ENCODE data around the gene CCN2. TPM values are rescaled to one million over a fixed set of nuclear protein-coding genes. Genes with fewer than 3 reads are reported as not detected.
A peak's percentile ranks its signal among the peaks of the same experiment; 100 is the strongest.

Gene CCN2
- total RNA-seq, 2 experiments from 2014 or later = 0.36 TPM; not detected in 1

- TF ChIP-seq CTCF (conservative IDR thresholded peaks at IDR 0.05; ENCODE audit: low read length) (no peak), EZH2phosphoT487 (IDR thresholded peaks at IDR 0.05; ENCODE audit: borderline replicate concordance, low read depth, low read length) (no peak)
- no TSS peak for BruUV-seq (replicated peaks)
- Histone ChIP-seq H4K20me1 (ENCODE audit: insufficient read depth, low read length) (no peaks in the 10 kb centered on the region), H3K4me1 (ENCODE audit: insufficient read depth, low read length, poor library complexity, severe bottlenecking) (peaks cover 13% of the 10 kb centered on the region), H3K9me3 (ENCODE audit: low read length) (no peaks in the 10 kb centered on the region), H3K4me3 (ENCODE audit: low read depth, low read length, poor library complexity, severe bottlenecking) (no peak overlapping the region), H3K9me2 (ENCODE audit: insufficient read depth, low read length) (no peaks in the 10 kb centered on the region), H3K36me3 (ENCODE audit: insufficient read depth, low read length) (no peaks in the 10 kb centered on the region), H2AFZ (ENCODE audit: low read length) (no peak overlapping the region), H3K79me2 (ENCODE audit: insufficient read depth, low read depth, low read length) (no peaks in the 10 kb centered on the region), H3K4me2 (ENCODE audit: low read length) (no peak overlapping the region), H3K27ac (ENCODE audit: low read depth, low read length, poor library complexity, severe bottlenecking) (no peak overlapping the region)
- CTCF ChIA-PET (ENCODE audit: unreplicated experiment) = no interaction called here
- no peak for DNase-seq (ENCODE audit: low spot score)
- POLR2A ChIA-PET = interaction anchor here (1.0 kb wide), 1 partner anchor 32 kb away, joined by 3 read pairs; no protein-coding TSS in a partner anchor
- intact Hi-C loops (cut with micrococcal nuclease; ENCODE audit: unreplicated experiment) = no loop called here
These were observed 46.4 kb upstream of the CCN2 start for GRCh38 chr6:131997429-131998153.

- Histone ChIP-seq H3K4me2 (ENCODE audit: low read length) (no peak overlapping the region), H3K4me1 (ENCODE audit: insufficient read depth, low read length, poor library complexity, severe bottlenecking) (peaks cover 13% of the 10 kb centered on the region), H3K36me3 (ENCODE audit: insufficient read depth, low read length) (no peaks in the 10 kb centered on the region), H3K9me2 (ENCODE audit: insufficient read depth, low read length) (no peaks in the 10 kb centered on the region), H2AFZ (ENCODE audit: low read length) (no peak overlapping the region), H4K20me1 (ENCODE audit: insufficient read depth, low read length) (no peaks in the 10 kb centered on the region), H3K4me3 (ENCODE audit: low read depth, low read length, poor library complexity, severe bottlenecking) (no peak overlapping the region), H3K27ac (ENCODE audit: low read depth, low read length, poor library complexity, severe bottlenecking) (no peak overlapping the region), H3K9me3 (ENCODE audit: low read length) (no peaks in the 10 kb centered on the region), H3K79me2 (ENCODE audit: insufficient read depth, low read depth, low read length) (no peaks in the 10 kb centered on the region)
- DNase-seq (ENCODE audit: low spot score) = no peak
- intact Hi-C loops (cut with micrococcal nuclease; ENCODE audit: unreplicated experiment) = no loop called here
- no TSS peak for BruUV-seq (replicated peaks)
- TF ChIP-seq CTCF (conservative IDR thresholded peaks at IDR 0.05; ENCODE audit: low read length) = no peak
- no peak for TF ChIP-seq EZH2phosphoT487 (IDR thresholded peaks at IDR 0.05; ENCODE audit: borderline replicate concordance, low read depth, low read length)
- ChIA-PET CTCF (ENCODE audit: unreplicated experiment) (interaction anchor here (0.6 kb wide), 1 partner anchor 225 kb away, joined by 3 read pairs; no protein-coding TSS in a partner anchor), POLR2A (interaction anchor here (0.6 kb wide), 1 partner anchor 151 kb away, joined by 3 read pairs; no protein-coding TSS in a partner anchor)
These were observed 44.7 kb upstream of the CCN2 start for GRCh38 chr6:131995917-131996316.

GRCh38 chr6:131992557-131992956 lies 41.4 kb upstream of the CCN2 start:
- no peak overlapping the region for H3K4me2 ChIP-seq (ENCODE audit: low read length)
- H3K4me1 ChIP-seq (ENCODE audit: insufficient read depth, low read length, poor library complexity, severe bottlenecking) = no peaks in the 10 kb centered on the region
- BruUV-seq (replicated peaks) = no TSS peak
- no peak overlapping the region for H3K27ac ChIP-seq (ENCODE audit: low read depth, low read length, poor library complexity, severe bottlenecking)
- ChIA-PET POLR2A (no interaction called here), CTCF (ENCODE audit: unreplicated experiment) (no interaction called here)
- no peaks in the 10 kb centered on the region for H3K36me3 ChIP-seq (ENCODE audit: insufficient read depth, low read length)
- no peaks in the 10 kb centered on the region for H3K9me3 ChIP-seq (ENCODE audit: low read length)
- no peaks in the 10 kb centered on the region for H4K20me1 ChIP-seq (ENCODE audit: insufficient read depth, low read length)
- intact Hi-C loops (cut with micrococcal nuclease; ENCODE audit: unreplicated experiment) = no loop called here
- H2AFZ ChIP-seq (ENCODE audit: low read length) = 0 out of 2 replicates have a peak overlapping the region, but pooled peaks have one; percentile 20
- H3K9me2 ChIP-seq (ENCODE audit: insufficient read depth, low read length) = no peaks in the 10 kb centered on the region
- no peaks in the 10 kb centered on the region for H3K79me2 ChIP-seq (ENCODE audit: insufficient read depth, low read depth, low read length)
- TF ChIP-seq EZH2phosphoT487 (IDR thresholded peaks at IDR 0.05; ENCODE audit: borderline replicate concordance, low read depth, low read length) (no peak), CTCF (conservative IDR thresholded peaks at IDR 0.05; ENCODE audit: low read length) (no peak)
- DNase-seq (ENCODE audit: low spot score) = no peak
- H3K4me3 ChIP-seq (ENCODE audit: low read depth, low read length, poor library complexity, severe bottlenecking) = no peak overlapping the region

Data from OCI-LY7 (cell line).